HEK293 (cell line): Measurements from ENCODE around the gene PTGIS.

ENCODE experiments used
- CTCF ChIA-PET: fragments of 350-600 bp; formaldehyde crosslinking; extraction: SDS; loops from one replicate; lab custom pipeline; 2021; ENCODE audit warnings: antibody characterized with exemption; lab: Yijun Ruan, JAX
- POLR2A ChIA-PET: fragments of 300-600 bp; formaldehyde crosslinking; extraction: SDS; loops from one replicate; lab custom pipeline; 2020; ENCODE audit warnings: antibody characterized with exemption, inconsistent platforms; lab: Yijun Ruan, JAX
- H3K27ac ChIP-seq: fragments of 200-500 bp; sonication (Bioruptor generic); 2 replicates; pipeline ENCODE4 v1.5.1; 2014; ENCODE audit warnings: low read depth, low read length, control low read depth, inconsistent platforms; ENCODE audit errors: extremely low read depth
- H3K36me3 ChIP-seq, 2 experiments: fragments of 200-500 bp in 1 of 2; sonication (Bioruptor generic) in 1 of 2; 1 replicate in 1 of 2; 2 replicates in 1 of 2; pipeline ENCODE4 v1.5.1; 2014 to 2017; ENCODE audit warnings: inconsistent platforms in 2 of 2, low read length in 2 of 2; ENCODE audit not compliant: control insufficient read depth in 2 of 2, insufficient read depth in 1 of 2
- H3K4me1 ChIP-seq: fragments of 200-500 bp; sonication (Bioruptor generic); 2 replicates; pipeline ENCODE4 v1.5.1; 2014; ENCODE audit warnings: mild to moderate bottlenecking, low read length, inconsistent platforms; ENCODE audit not compliant: control insufficient read depth, insufficient read depth
- H3K4me3 ChIP-seq: 2 replicates; pipeline ENCODE4 v1.5.1; 2011; ENCODE audit warnings: low read depth, mild to moderate bottlenecking, control low read depth, low read length, moderate library complexity
- H3K9me3 ChIP-seq: fragments of 200-500 bp; sonication (Bioruptor generic); 2 replicates; pipeline ENCODE4 v1.5.1; 2014; ENCODE audit warnings: low read depth, low read length, inconsistent platforms; ENCODE audit not compliant: control insufficient read depth, insufficient read depth
- AEBP2 ChIP-seq: fragments of 450-650 bp; formaldehyde crosslinking; IDR thresholded peaks from 2 replicates; pipeline ENCODE4 v1.5.1; 2016; ENCODE audit warnings: missing biosample characterization, missing genetic modification characterization, borderline replicate concordance
- GLIS2 ChIP-seq: fragments of 450-650 bp; formaldehyde crosslinking; IDR thresholded peaks from 2 replicates; pipeline ENCODE4 v1.5.1; 2016; ENCODE audit warnings: missing biosample characterization, missing genetic modification characterization
- KLF9 ChIP-seq: fragments of 450-650 bp; formaldehyde crosslinking; IDR thresholded peaks from 2 replicates; pipeline ENCODE4 v1.5.1; 2016; ENCODE audit warnings: missing biosample characterization, missing genetic modification characterization, low read depth
- PRDM4 ChIP-seq: fragments of 450-650 bp; formaldehyde crosslinking; IDR thresholded peaks from 2 replicates; pipeline ENCODE4 v1.5.1; 2017; ENCODE audit warnings: missing biosample characterization, missing genetic modification characterization
- SP2 ChIP-seq: fragments of 450-650 bp; formaldehyde crosslinking; IDR thresholded peaks from 2 replicates; pipeline ENCODE4 v1.5.1; 2016; ENCODE audit warnings: missing biosample characterization, missing genetic modification characterization
- ZFP69B ChIP-seq: fragments of 450-650 bp; formaldehyde crosslinking; IDR thresholded peaks from 2 replicates; pipeline ENCODE4 v1.5.1; 2016; ENCODE audit warnings: missing biosample characterization, missing genetic modification characterization
- ZNF132 ChIP-seq: fragments of 450-650 bp; formaldehyde crosslinking; IDR thresholded peaks from 2 replicates; pipeline ENCODE4 v1.5.1; 2017; ENCODE audit warnings: missing biosample characterization, missing genetic modification characterization, borderline replicate concordance
- ZNF157 ChIP-seq: fragments of 450-650 bp; formaldehyde crosslinking; IDR thresholded peaks from 2 replicates; pipeline ENCODE4 v1.5.1; 2016; ENCODE audit warnings: missing biosample characterization, missing genetic modification characterization
- ZNF174 ChIP-seq: fragments of 450-650 bp; formaldehyde crosslinking; IDR thresholded peaks from 2 replicates; pipeline ENCODE4 v1.5.0; 2017; ENCODE audit warnings: missing biosample characterization, mild to moderate bottlenecking, missing genetic modification characterization
- ZNF211 ChIP-seq: fragments of 450-650 bp; formaldehyde crosslinking; IDR thresholded peaks from 2 replicates; pipeline ENCODE4 v1.5.1; 2016; ENCODE audit warnings: low read depth, missing biosample characterization, missing genetic modification characterization
- ZNF23 ChIP-seq: fragments of 450-650 bp; formaldehyde crosslinking; IDR thresholded peaks from 2 replicates; pipeline ENCODE4 v1.5.1; 2016; ENCODE audit warnings: missing biosample characterization, missing genetic modification characterization, borderline replicate concordance
- ZNF239 ChIP-seq: fragments of 450-650 bp; formaldehyde crosslinking; IDR thresholded peaks from 2 replicates; pipeline ENCODE4 v1.5.1; 2016; ENCODE audit warnings: missing biosample characterization, missing genetic modification characterization
- ZNF266 ChIP-seq: fragments of 450-650 bp; formaldehyde crosslinking; IDR thresholded peaks from 2 replicates; pipeline ENCODE4 v1.5.1; 2016; ENCODE audit warnings: missing biosample characterization, missing genetic modification characterization, low read depth
- ZNF280C ChIP-seq: fragments of 450-650 bp; formaldehyde crosslinking; IDR thresholded peaks from 2 replicates; pipeline ENCODE4 v1.5.1; 2016; ENCODE audit warnings: missing biosample characterization, missing genetic modification characterization
- ZNF362 ChIP-seq: fragments of 450-650 bp; formaldehyde crosslinking; IDR thresholded peaks from 2 replicates; pipeline ENCODE4 v1.5.1; 2016; ENCODE audit warnings: missing biosample characterization, missing genetic modification characterization
- ZNF416 ChIP-seq: fragments of 450-650 bp; formaldehyde crosslinking; IDR thresholded peaks from 2 replicates; pipeline ENCODE4 v1.5.1; 2016; ENCODE audit warnings: missing biosample characterization, missing genetic modification characterization
- ZNF549 ChIP-seq: fragments of 450-650 bp; IDR thresholded peaks from 2 replicates; pipeline ENCODE4 v1.5.1; 2018; ENCODE audit warnings: missing biosample characterization, missing genetic modification characterization, mild to moderate bottlenecking, inconsistent platforms, moderate library complexity
- ZNF555 ChIP-seq: fragments of 450-650 bp; formaldehyde crosslinking; conservative IDR thresholded peaks from 2 replicates; pipeline ENCODE4 v1.5.1; 2017; ENCODE audit warnings: missing biosample characterization, mild to moderate bottlenecking, missing genetic modification characterization, inconsistent platforms
- ZNF585B ChIP-seq: fragments of 450-650 bp; formaldehyde crosslinking; IDR thresholded peaks from 2 replicates; pipeline ENCODE4 v1.5.1; 2016; ENCODE audit warnings: missing biosample characterization, missing genetic modification characterization
- ZNF776 ChIP-seq: fragments of 450-650 bp; formaldehyde crosslinking; IDR thresholded peaks from 2 replicates; pipeline ENCODE4 v1.5.0; 2017; ENCODE audit warnings: missing biosample characterization, missing genetic modification characterization, borderline replicate concordance
- ZNF830 ChIP-seq: fragments of 450-650 bp; IDR thresholded peaks from 2 replicates; pipeline ENCODE4 v1.5.0; 2018; ENCODE audit warnings: missing biosample characterization, missing genetic modification characterization, low read depth, mild to moderate bottlenecking, moderate library complexity

PTGIS gene

GRCh38 chr20:49480236-49480635 lies 87.7 kb downstream of the PTGIS start:
- Histone ChIP-seq H3K9me3 (no peaks in the 10 kb centered on the region), H3K4me3 (no peak overlapping the region), H3K27ac (no peak overlapping the region), H3K36me3 (no peaks in the 10 kb centered on the region), H3K4me1 (0 out of 2 replicates have a peak, but pooled peaks cover 4% of the 10 kb centered on the region)
- POLR2A ChIA-PET: no interaction called here
- CTCF ChIA-PET: no interaction called here
- TF ChIP-seq ZFP69B: no peak
- no peak for TF ChIP-seq ZNF776 (tag by site-specific recombination)
- no peak for TF ChIP-seq ZNF211 (tag by site-specific recombination)

- CTCF ChIA-PET: interaction anchor here (0.6 kb wide), 1 partner anchor 82 kb away, joined by 3 read pairs; no protein-coding TSS in a partner anchor
- no peaks in the 10 kb centered on the region for H3K36me3 ChIP-seq
- TF ChIP-seq SP2 (no peak), ZNF280C (tag by site-specific recombination) (no peak), ZNF362 (tag by site-specific recombination) (no peak), ZNF157 (no peak), ZNF174 (no peak), GLIS2 (no peak), ZNF266 (tag by site-specific recombination) (no peak), ZNF239 (no peak), ZNF549 (no peak), KLF9 (no peak), ZNF585B (tag by site-specific recombination) (no peak), PRDM4 (tag by site-specific recombination) (no peak), ZNF23 (tag by site-specific recombination) (no peak), ZNF555 (no peak), ZNF830 (no peak), ZNF416 (no peak), ZNF132 (no peak), AEBP2 (tag by site-specific recombination) (no peak)
- H3K9me3 ChIP-seq: no peaks in the 10 kb centered on the region
- POLR2A ChIA-PET: no interaction called here
- no peak overlapping the region for H3K27ac ChIP-seq
- H3K4me3 ChIP-seq: no peak overlapping the region
- H3K4me1 ChIP-seq: 0 out of 2 replicates have a peak, but pooled peaks cover 4% of the 10 kb centered on the region
Measured at GRCh38 chr20:49479785-49480184, 88.2 kb downstream of the PTGIS start.
